ENCODE measurements around the gene PPP2R5C. TPM values are rescaled to one million over a fixed set of nuclear protein-coding genes. Genes with fewer than 3 reads are reported as not detected.

PPP2R5C gene
- total RNA-seq, 1 donor from 2014 or later = 71.5 TPM

GRCh38 chr14:101809671-101810514 lies 48.4 kb downstream of the PPP2R5C start:
- H3K4me1 Mint-ChIP-seq (ENCODE audit: unreplicated experiment) = peaks cover 20% of the 10 kb centered on the region
- peak overlapping the region; percentile 100 for H3K27ac Mint-ChIP-seq (ENCODE audit: unreplicated experiment)
- H3K9me3 Mint-ChIP-seq (ENCODE audit: unreplicated experiment) = no peaks in the 10 kb centered on the region
- H3K36me3 Mint-ChIP-seq (ENCODE audit: low read depth, unreplicated experiment) = no peaks in the 10 kb centered on the region
- H3K4me3 Mint-ChIP-seq (ENCODE audit: unreplicated experiment) = peak overlapping the region; percentile 98
- TF ChIP-seq CTCF (IDR thresholded peaks at IDR 0.05; ENCODE audit: unreplicated experiment) = no peak
- peaks cover 3% of the 10 kb centered on the region for H3K27me3 Mint-ChIP-seq (ENCODE audit: unreplicated experiment)
- peak; percentile 73 for DNase-seq (ENCODE audit: low spot score)

- Mint-ChIP-seq H3K4me3 (ENCODE audit: unreplicated experiment) (peak overlapping the region; percentile 98), H3K27me3 (ENCODE audit: unreplicated experiment) (peaks cover 5% of the 10 kb centered on the region), H3K4me1 (ENCODE audit: unreplicated experiment) (peaks cover 20% of the 10 kb centered on the region), H3K9me3 (ENCODE audit: unreplicated experiment) (no peaks in the 10 kb centered on the region), H3K36me3 (ENCODE audit: low read depth, unreplicated experiment) (no peaks in the 10 kb centered on the region), H3K27ac (ENCODE audit: unreplicated experiment) (peak overlapping the region; percentile 100)
- DNase-seq (ENCODE audit: low spot score) = no peak
- no peak for TF ChIP-seq CTCF (IDR thresholded peaks at IDR 0.05; ENCODE audit: unreplicated experiment)
Observed at GRCh38 chr14:101810897-101811621, 49.5 kb downstream of the PPP2R5C start.

- TF ChIP-seq CTCF (IDR thresholded peaks at IDR 0.05; ENCODE audit: unreplicated experiment) = no peak
- H3K4me3 Mint-ChIP-seq (ENCODE audit: unreplicated experiment) = peak overlapping the region; percentile 29
Observed at GRCh38 chr14:101812071-101812470, 50.6 kb downstream of the PPP2R5C start.

GRCh38 chr14:101813171-101813759 lies 51.8 kb downstream of the PPP2R5C start:
- DNase-seq (ENCODE audit: low spot score) = no peak
- H3K9me3 Mint-ChIP-seq (ENCODE audit: unreplicated experiment) = no peaks in the 10 kb centered on the region
- TF ChIP-seq CTCF (IDR thresholded peaks at IDR 0.05; ENCODE audit: unreplicated experiment) = no peak
- H3K4me3 Mint-ChIP-seq (ENCODE audit: unreplicated experiment) = no peak overlapping the region
- H3K36me3 Mint-ChIP-seq (ENCODE audit: low read depth, unreplicated experiment) = no peaks in the 10 kb centered on the region
- H3K4me1 Mint-ChIP-seq (ENCODE audit: unreplicated experiment) = peaks cover 20% of the 10 kb centered on the region
- peaks cover 5% of the 10 kb centered on the region for H3K27me3 Mint-ChIP-seq (ENCODE audit: unreplicated experiment)
- no peak overlapping the region for H3K27ac Mint-ChIP-seq (ENCODE audit: unreplicated experiment)

More at GRCh38 chr14:101812071-101812470, 50.6 kb downstream of the PPP2R5C start:
- peaks cover 20% of the 10 kb centered on the region for H3K4me1 Mint-ChIP-seq (ENCODE audit: unreplicated experiment)
- H3K36me3 Mint-ChIP-seq (ENCODE audit: low read depth, unreplicated experiment) = no peaks in the 10 kb centered on the region
- no peak for DNase-seq (ENCODE audit: low spot score)
- H3K27me3 Mint-ChIP-seq (ENCODE audit: unreplicated experiment) = peaks cover 5% of the 10 kb centered on the region
- H3K9me3 Mint-ChIP-seq (ENCODE audit: unreplicated experiment) = no peaks in the 10 kb centered on the region
- H3K27ac Mint-ChIP-seq (ENCODE audit: unreplicated experiment) = peak overlapping the region; percentile 33
